ENCODE measurements around the gene EDAR. TPM values are rescaled to one million over a fixed set of nuclear protein-coding genes. Genes with fewer than 3 reads are reported as not detected.

EDAR gene
- total RNA-seq, 1 donor from 2014 or later = 5.5 TPM

- no peaks in the 10 kb centered on the region for H3K36me3 Mint-ChIP-seq
- peaks cover 5% of the 10 kb centered on the region for H3K27me3 Mint-ChIP-seq (ENCODE audit: low read depth)
- DNase-seq (ENCODE audit: low spot score in 2 of 2, unreplicated experiment in 2 of 2) = no peak
- peaks cover 5% of the 10 kb centered on the region for H3K4me1 Mint-ChIP-seq
- no peaks in the 10 kb centered on the region for H3K9me3 Mint-ChIP-seq
- H3K27ac Mint-ChIP-seq = no peak overlapping the region
- H3K4me3 Mint-ChIP-seq = no peak overlapping the region
- TF ChIP-seq CTCF (IDR thresholded peaks at IDR 0.05; ENCODE audit: unreplicated experiment) = no peak
Measured at GRCh38 chr2:108979461-108979860, 9.6 kb downstream of the EDAR start.

GRCh38 chr2:108978709-108979111 is 10.3 kb downstream of the EDAR start:
- no peak for TF ChIP-seq CTCF (IDR thresholded peaks at IDR 0.05; ENCODE audit: unreplicated experiment)
- H3K36me3 Mint-ChIP-seq = no peaks in the 10 kb centered on the region
- H3K27me3 Mint-ChIP-seq (ENCODE audit: low read depth) = peaks cover 5% of the 10 kb centered on the region
- no peak overlapping the region for H3K4me3 Mint-ChIP-seq
- no peak overlapping the region for H3K27ac Mint-ChIP-seq
- DNase-seq (ENCODE audit: low spot score in 2 of 2, unreplicated experiment in 2 of 2) = no peak
- H3K4me1 Mint-ChIP-seq = peaks cover 5% of the 10 kb centered on the region
- no peaks in the 10 kb centered on the region for H3K9me3 Mint-ChIP-seq

GRCh38 chr2:108975613-108976435 is 13.2 kb downstream of the EDAR start:
- Mint-ChIP-seq H3K27ac (no peak overlapping the region), H3K4me1 (peaks cover 5% of the 10 kb centered on the region), H3K4me3 (no peak overlapping the region), H3K9me3 (no peaks in the 10 kb centered on the region), H3K27me3 (ENCODE audit: low read depth) (no peaks in the 10 kb centered on the region), H3K36me3 (no peaks in the 10 kb centered on the region)
- no peak for DNase-seq (ENCODE audit: low spot score in 2 of 2, unreplicated experiment in 2 of 2)
- TF ChIP-seq CTCF (IDR thresholded peaks at IDR 0.05; ENCODE audit: unreplicated experiment) = no peak

GRCh38 chr2:108974674-108975073 is 14.3 kb downstream of the EDAR start:
- peaks cover 11% of the 10 kb centered on the region for H3K4me1 Mint-ChIP-seq

GRCh38 chr2:108972663-108973062 is 16.4 kb downstream of the EDAR start:
- DNase-seq (ENCODE audit: low spot score in 2 of 2, unreplicated experiment in 2 of 2) = no peak
- peaks cover 28% of the 10 kb centered on the region for H3K4me1 Mint-ChIP-seq
- H3K9me3 Mint-ChIP-seq = no peaks in the 10 kb centered on the region
- TF ChIP-seq CTCF (IDR thresholded peaks at IDR 0.05; ENCODE audit: unreplicated experiment) = no peak
- no peaks in the 10 kb centered on the region for H3K27me3 Mint-ChIP-seq (ENCODE audit: low read depth)
- H3K4me3 Mint-ChIP-seq = no peak overlapping the region
- no peaks in the 10 kb centered on the region for H3K36me3 Mint-ChIP-seq
- no peak overlapping the region for H3K27ac Mint-ChIP-seq

More at GRCh38 chr2:108974674-108975073, 14.3 kb downstream of the EDAR start:
- Mint-ChIP-seq H3K4me3 (no peak overlapping the region), H3K36me3 (no peaks in the 10 kb centered on the region), H3K27ac (no peak overlapping the region), H3K9me3 (no peaks in the 10 kb centered on the region), H3K27me3 (ENCODE audit: low read depth) (no peaks in the 10 kb centered on the region)
- TF ChIP-seq CTCF (IDR thresholded peaks at IDR 0.05; ENCODE audit: unreplicated experiment) = no peak
- no peak for DNase-seq (ENCODE audit: low spot score in 2 of 2, unreplicated experiment in 2 of 2)

All from mesothelial cell of epicardium (in vitro differentiated cells).